NCI-H2227 (cell line): ENCODE data around the gene DGCR8.
"Not testable (repeated sequence)": the region's sequence is repeated elsewhere in the genome, so short reads cannot be mapped to it uniquely, and the experiment has no call there.

Experiments
- DNase-seq: peaks from one replicate; lab custom pipeline; 2025; ENCODE audit not compliant: unreplicated experiment; lab: John Stamatoyannopoulos, UW

The DGCR8 gene

GRCh38 chr22:20065896-20066616 lies 14.0 kb upstream of the DGCR8 start:
- DNase-seq, result no peak

GRCh38 chr22:20066617-20067383 lies 13.2 kb upstream of the DGCR8 start:
- DNase-seq, result no peak

- not testable (repeated sequence) for DNase-seq
These were observed 12.7 kb upstream of the DGCR8 start for GRCh38 chr22:20067384-20067682.

- DNase-seq, result no peak
These were observed 11.4 kb upstream of the DGCR8 start for GRCh38 chr22:20068640-20069039.

DNA sequence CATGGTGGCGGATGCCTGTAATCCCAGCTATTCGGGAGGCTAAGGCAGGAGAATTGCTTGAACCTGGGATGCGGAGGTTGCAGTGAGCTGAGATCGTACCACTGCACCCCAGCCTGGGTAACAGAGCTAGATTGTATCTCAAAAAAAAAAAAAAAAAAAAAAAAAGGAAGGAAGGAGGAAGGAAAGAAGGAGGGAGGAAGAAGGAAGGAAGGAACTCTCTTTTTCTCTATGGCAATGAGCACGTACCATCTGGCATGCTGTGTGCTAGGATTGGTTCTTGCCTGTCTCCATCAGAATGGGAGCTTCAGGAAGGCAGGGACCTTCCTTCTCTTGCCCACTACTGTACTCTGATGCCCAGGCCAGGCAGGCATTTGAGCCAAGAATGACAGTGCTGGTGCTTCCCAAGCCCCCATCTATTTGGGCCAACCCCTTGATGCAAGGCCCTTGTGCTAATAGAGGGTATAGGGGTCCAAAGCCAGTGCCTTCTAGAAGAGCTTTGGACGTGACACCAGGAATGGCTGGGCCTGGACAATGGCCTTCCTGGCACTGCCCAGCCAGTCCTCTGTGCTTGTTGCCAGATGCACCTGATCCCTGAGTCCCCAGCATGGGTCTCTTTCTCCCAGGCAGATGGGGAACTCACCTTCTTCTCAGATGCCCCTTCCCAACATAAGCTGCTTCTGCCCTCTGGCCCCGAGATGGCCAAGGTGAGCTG lies 10.6 kb upstream of the DGCR8 start:
- no peak for DNase-seq

DNA sequence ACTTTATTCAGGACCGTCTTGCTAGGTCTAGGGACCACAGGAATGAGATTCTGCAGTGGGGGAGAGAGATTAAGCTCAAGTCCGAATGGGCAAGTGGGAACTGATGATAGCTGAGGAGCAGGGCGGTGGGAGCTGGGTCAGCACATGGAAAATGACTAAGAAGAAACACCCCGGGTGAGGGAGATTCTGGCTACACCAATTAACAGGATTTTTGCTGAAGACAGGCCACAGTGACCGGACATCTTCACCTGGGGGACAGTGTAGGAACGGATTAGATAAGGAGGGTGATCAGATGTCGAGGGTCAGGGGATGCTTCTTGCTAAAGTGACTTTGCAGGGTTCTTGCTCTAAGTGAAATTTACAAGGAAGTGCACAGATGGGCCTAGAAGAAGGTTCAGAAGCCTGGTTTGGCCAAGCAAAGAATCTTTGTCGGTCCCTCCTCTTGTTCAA lies 8.5 kb upstream of the DGCR8 start:
- DNase-seq, result no peak

DNA sequence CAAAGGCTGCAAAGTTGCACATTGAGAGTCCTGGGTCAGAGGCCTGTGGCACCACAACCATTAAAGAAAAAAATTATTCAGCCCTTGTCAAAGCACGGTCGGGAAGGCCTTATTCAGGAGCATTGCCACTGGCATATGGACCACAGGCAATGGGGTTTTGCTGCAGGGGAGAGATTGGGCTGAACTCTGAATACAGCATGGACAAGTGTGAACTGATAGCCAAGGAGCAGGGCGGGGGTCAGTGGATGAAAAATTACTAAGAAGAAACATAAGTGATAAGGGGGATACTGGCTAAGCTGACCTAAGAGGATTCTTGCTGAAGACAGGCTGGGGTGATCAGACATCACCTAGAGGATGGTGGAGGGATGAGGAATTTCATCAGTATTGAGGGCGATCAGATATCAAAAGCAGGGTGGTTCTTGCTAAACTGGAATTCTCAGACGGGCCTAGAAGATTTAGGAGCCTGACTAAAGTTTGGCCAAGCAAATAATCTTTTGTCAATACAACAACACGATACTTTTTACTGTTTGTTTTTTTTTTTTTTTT lies 3.3 kb upstream of the DGCR8 start:
- no peak for DNase-seq

DNA sequence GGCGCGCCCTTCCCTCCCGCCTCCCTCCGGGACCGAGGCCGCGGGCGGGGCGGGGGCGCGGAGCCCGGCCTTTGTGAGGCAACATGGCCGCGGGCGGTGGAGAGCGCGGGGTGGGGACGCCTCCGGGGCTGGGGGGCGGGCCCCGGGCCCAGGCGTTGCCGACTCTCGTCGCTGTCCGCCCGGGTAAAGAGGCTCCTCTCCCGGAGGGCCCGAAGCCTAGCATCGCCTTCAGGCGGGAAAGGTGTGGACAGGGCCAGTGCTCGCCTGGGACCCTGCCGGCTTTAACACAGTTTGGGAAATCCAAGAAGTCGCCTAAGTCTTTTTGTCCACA lies 369 bp downstream of the DGCR8 start:
- peak; percentile 87 for DNase-seq

DNA sequence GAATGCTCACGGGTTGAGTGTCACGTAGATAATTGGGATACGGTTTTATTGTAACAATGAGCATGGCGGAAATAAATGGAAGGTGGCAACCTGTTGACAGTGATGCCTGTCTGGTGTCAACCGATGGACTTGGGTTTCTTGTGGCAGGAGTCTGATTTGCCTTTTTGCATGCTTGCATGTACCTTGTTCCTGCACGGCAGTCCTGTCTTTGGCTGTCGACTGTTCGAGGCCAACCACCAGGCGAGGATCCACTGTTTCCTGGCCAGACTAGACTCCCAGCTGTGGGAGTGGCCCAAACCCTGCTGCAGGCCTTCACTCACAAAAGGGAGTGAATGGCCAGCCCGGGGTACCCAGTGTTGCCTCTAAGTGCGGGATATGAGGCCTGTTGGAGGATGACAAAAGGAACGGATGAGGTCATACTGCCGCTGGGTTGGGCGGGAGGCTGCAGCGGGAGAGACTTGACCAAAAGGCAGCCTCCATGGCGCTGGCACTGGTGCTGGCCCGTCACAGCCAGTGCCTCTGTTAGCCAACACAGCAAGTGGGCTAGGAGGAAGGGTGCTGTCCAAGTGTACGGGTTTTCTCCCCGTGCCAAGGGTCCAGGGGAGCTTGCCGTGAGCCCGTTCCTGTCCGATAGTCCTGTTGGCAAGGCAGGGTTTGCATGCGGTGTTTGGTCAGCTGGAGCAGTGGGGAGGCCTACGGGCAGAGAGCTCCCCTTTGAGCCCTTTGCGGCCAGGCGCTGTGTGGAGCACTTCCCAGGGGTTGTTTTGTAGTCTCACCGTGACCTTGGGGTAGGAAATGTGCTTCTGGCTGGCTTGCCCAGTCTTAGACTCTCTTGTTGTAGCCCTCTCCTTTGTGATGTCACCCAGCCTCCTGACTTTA lies 974 bp downstream of the DGCR8 start:
- peak; percentile 59 for DNase-seq

- no peak for DNase-seq
These were observed 3.3 kb downstream of the DGCR8 start for GRCh38 chr22:20083157-20083890.

DNA sequence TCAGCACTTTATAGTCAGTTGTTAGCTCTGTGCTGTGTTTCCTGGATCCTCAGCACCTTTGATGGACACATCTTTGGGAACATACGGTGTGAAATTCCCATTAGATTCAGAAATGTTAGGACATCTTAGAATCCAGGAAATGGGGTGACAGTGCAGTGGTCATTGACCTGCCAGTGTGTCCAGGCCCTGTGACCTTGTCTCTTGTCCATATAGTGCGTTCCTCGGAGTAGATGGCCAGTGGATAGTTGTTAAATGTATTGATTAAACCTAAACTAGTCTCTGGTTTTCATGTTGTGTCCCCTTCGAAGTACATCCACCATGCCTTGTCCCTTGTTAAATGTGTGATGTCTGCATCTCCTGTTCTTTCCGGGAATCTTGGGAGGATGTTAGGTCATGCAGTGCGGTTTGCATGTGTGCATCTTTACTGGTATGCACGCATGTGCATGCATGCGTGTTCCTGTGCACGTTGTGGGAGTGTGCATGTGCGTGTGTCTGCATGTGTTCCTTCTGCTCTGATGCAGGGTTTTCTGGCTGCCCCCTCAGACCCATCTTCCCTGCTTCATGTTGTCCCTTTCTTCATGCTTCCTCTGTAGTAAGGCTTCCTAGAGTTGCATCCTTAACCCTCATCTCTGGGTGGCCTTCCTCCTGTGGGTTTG lies 4.0 kb downstream of the DGCR8 start:
- DNase-seq, result no peak

DNA sequence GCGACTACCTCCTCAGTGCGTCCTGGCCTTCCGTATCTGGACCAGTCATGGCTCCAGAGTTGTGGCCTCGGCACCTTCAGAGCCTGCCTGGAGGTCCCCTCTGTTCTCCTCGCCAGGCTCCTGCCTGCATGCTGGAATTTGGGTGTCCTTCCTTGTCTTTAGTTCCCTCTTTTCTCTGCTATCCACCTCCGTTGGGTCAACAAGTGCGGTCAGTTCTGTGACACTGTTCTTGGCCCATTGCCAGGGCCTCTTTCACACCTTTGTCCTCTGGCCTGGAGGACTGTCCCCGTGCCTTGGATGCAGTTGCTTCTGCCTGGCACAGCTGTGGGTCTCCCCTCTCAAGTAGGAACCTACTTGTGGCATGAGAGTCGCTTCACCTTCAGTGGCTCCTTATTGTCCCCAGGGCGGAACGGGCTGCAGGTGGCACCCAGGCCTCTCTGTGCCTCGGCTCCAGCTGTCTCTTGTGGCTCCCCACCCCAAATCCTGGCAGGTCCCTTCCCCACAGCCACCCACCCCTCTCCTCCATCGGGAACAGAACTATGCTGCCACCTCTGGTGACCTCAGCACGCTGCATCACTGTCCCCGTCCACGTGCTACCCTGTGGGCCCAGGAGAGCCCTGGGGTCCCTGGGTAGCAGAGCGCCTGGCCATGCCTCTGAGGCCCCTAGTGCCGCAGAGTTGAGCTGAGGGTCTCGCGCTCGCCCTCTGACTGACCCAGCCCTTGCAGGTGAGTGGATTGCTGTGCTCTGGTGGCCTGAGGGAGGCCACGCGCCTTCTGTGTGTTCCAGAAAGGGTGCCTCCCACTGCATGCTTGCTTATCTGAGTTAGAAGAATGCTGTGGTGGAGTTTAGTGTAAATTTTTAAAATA lies 4.7 kb downstream of the DGCR8 start:
- DNase-seq, result peak; percentile 13

- no peak for DNase-seq
These were observed 5.6 kb downstream of the DGCR8 start for GRCh38 chr22:20085651-20086050.

GRCh38 chr22:20086101-20086599 lies 6.1 kb downstream of the DGCR8 start:
- DNase-seq, result no peak

DNA sequence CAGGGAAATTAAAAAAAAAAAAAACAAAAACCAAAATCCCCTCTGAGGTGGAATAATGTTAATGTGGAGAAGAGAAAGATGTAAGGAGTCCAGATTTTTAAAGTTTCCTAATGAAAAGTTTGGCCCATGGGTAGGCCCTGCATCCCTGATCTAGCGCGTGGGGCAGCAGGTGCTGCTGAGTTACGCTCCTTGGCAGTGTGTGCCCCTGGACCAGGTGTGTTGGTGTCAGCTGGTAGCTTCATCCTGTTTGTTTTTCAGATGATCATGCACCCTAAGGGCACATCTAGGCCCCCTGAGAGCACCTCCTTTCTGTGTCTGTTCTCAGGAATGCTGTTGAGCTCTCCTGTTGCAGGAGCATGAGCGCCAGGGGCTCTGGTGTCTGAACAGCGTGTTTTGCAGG lies 6.7 kb downstream of the DGCR8 start:
- DNase-seq, result no peak

DNA sequence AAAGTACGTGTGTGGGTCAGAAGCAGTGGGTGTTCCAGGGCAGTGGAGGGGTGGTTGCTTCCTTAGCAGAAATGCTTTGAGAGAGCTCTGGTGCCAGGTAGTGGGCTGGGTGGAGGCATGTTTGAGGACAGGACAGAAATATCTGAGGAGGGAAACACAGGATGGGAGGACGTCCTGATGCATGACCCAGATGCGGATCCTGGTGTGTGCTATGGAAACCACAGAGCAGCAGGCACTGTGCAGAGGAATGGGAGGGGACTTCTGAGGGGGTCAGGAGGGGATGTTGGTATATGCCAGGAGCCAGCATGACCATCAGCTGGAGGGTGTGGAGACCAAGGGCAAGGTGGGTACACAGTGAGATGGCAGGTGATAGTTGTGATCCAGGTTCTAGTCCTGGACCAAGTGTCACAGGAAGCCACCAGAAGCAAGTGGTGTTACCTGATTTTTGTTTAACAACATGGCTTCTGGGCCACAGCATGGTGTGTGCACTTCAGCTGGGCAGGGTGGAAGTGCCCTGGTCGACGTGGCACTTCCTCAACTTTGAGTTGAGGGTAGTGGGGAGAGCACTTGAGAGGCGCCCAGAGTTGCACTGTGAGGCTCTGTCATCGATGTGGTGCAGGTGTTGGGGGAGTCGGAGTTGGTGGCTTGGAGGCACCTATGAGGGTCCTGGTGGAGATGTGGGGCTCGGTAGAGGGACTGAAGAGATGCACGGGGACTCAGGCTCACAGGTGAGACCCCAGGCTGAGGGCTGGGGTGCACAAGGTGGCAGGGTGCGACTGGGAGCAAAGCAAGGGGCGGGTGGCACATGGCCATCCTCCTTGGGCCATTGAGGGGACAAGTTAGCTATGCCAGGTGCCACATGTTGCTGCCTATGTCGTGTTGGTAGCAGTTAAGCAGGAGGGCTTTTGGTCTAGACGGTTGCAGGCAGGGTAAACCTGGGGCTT lies 7.5 kb downstream of the DGCR8 start:
- DNase-seq, result no peak

DNA sequence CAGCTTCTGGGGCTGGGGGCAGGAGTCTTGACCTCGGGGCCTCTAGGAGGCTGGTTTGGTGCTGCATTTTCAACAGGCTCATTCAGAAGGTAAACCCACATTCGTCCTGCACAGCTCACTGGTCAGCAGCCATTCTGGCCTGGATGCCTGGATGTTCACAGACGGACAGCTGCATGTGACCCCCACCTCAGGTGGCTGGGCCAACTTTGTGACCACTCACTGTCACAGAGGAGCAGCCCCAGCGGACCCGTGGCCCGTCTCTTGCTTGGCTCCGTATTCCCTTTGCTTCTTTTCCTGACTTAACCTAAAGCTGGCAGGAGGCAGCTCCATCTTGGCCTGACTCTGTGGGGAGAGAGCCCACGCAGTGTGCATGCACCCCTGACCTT lies 8.2 kb downstream of the DGCR8 start:
- no peak for DNase-seq
